Osteoblast (primary cell): ENCODE data around the gene SAXO1. TPM values are rescaled to one million over a fixed set of nuclear protein-coding genes. Genes with fewer than 3 reads are reported as not detected.

Source experiments
- DNase-seq: peaks from one replicate; pipeline ENCODE4 v3.0.0; 2011; ENCODE audit warnings: low spot score, mixed read lengths; ENCODE audit not compliant: insufficient read length; ENCODE audit errors: missing footprints
- H2AFZ ChIP-seq: 2 replicates; pipeline ENCODE4 v1.6.0; 2011; ENCODE audit warnings: mild to moderate bottlenecking, low read length
- H3K27ac ChIP-seq: 2 replicates; pipeline ENCODE4 v1.5.1; 2011; ENCODE audit warnings: mild to moderate bottlenecking, low read depth, low read length, moderate library complexity
- H3K27me3 ChIP-seq: 2 replicates; pipeline ENCODE4 v1.6.0; 2012; ENCODE audit warnings: mild to moderate bottlenecking, control low read depth, inconsistent platforms, low read length, moderate library complexity; ENCODE audit not compliant: insufficient read depth
- H3K36me3 ChIP-seq: 2 replicates; pipeline ENCODE4 v1.5.1; 2011; ENCODE audit warnings: mild to moderate bottlenecking, low read length, control low read depth, moderate library complexity; ENCODE audit not compliant: insufficient read depth
- H3K4me1 ChIP-seq: 2 replicates; pipeline ENCODE4 v1.5.1; 2011; ENCODE audit warnings: mild to moderate bottlenecking, low read length, control low read depth, moderate library complexity; ENCODE audit not compliant: insufficient read depth
- H3K4me2 ChIP-seq: 2 replicates; pipeline ENCODE4 v1.6.0; 2011; ENCODE audit warnings: mild to moderate bottlenecking, low read length; ENCODE audit not compliant: insufficient read depth
- H3K4me3 ChIP-seq: fragments of 200-600 bp; sonication (generic); 3 replicates; pipeline ENCODE4 v1.5.1; 2012; ENCODE audit warnings: mild to moderate bottlenecking, low read length, inconsistent platforms; ENCODE audit not compliant: insufficient read depth
- H3K79me2 ChIP-seq: 2 replicates; pipeline ENCODE4 v1.6.0; 2012; ENCODE audit warnings: mild to moderate bottlenecking, low read length, control low read depth, inconsistent platforms; ENCODE audit not compliant: insufficient read depth
- H3K9me3 ChIP-seq: 2 replicates; pipeline ENCODE4 v1.5.1; 2011; ENCODE audit warnings: low read depth, low read length, control low read depth
- H4K20me1 ChIP-seq: 2 replicates; pipeline ENCODE4 v1.6.0; 2012; ENCODE audit warnings: mild to moderate bottlenecking, low read length, control low read depth; ENCODE audit not compliant: insufficient read depth
- CTCF ChIP-seq: IDR thresholded peaks from 2 replicates; pipeline ENCODE4 v1.5.1; 2011; ENCODE audit warnings: mild to moderate bottlenecking, low read depth, low read length, moderate library complexity; ENCODE audit errors: extremely low read depth
- total RNA-seq: library from RNA; depleted of rRNA; stranded (reverse); fragments of >200 nt; gene quantifications from 2 replicates; pipeline ENCODE4 v1.2.3, GENCODE V29; 2012

Gene SAXO1
- total RNA-seq, 1 donor = under 0.01 TPM

GRCh38 chr9:19020886-19021455, 12.0 kb downstream of the SAXO1 start:
- Histone ChIP-seq H2AFZ (no peak overlapping the region), H3K9me3 (no peaks in the 10 kb centered on the region), H3K27ac (no peak overlapping the region), H3K79me2 (no peaks in the 10 kb centered on the region), H3K4me1 (no peaks in the 10 kb centered on the region), H3K4me3 (no peak overlapping the region), H3K4me2 (no peak overlapping the region), H3K36me3 (no peaks in the 10 kb centered on the region), H4K20me1 (no peaks in the 10 kb centered on the region), H3K27me3 (no peaks in the 10 kb centered on the region)
- no peak for DNase-seq
- no peak for TF ChIP-seq CTCF

- Histone ChIP-seq H3K4me1 (peaks cover 2% of the 10 kb centered on the region), H3K4me2 (no peak overlapping the region), H3K9me3 (no peaks in the 10 kb centered on the region), H4K20me1 (no peaks in the 10 kb centered on the region), H3K27ac (no peak overlapping the region), H2AFZ (peak overlapping the region; percentile 76), H3K79me2 (no peaks in the 10 kb centered on the region), H3K36me3 (no peaks in the 10 kb centered on the region), H3K4me3 (no peak overlapping the region), H3K27me3 (no peaks in the 10 kb centered on the region)
- no peak for DNase-seq
- TF ChIP-seq CTCF = no peak
Observed at GRCh38 chr9:19018201-19018600, 14.8 kb downstream of the SAXO1 start.

- Histone ChIP-seq H3K4me3 (no peak overlapping the region), H3K79me2 (no peaks in the 10 kb centered on the region)
- no peak for TF ChIP-seq CTCF
Observed at GRCh38 chr9:19009391-19009965, 23.5 kb downstream of the SAXO1 start.

GRCh38 chr9:19000133-19000532, 32.9 kb downstream of the SAXO1 start:
- H4K20me1 ChIP-seq = no peaks in the 10 kb centered on the region
- no peaks in the 10 kb centered on the region for H3K79me2 ChIP-seq
- H3K9me3 ChIP-seq = no peaks in the 10 kb centered on the region
- no peaks in the 10 kb centered on the region for H3K27me3 ChIP-seq
- TF ChIP-seq CTCF = no peak
- H3K4me1 ChIP-seq = no peaks in the 10 kb centered on the region
- H2AFZ ChIP-seq = no peak overlapping the region
- no peak overlapping the region for H3K4me2 ChIP-seq
- H3K4me3 ChIP-seq = no peak overlapping the region
- H3K36me3 ChIP-seq = no peaks in the 10 kb centered on the region
- H3K27ac ChIP-seq = no peak overlapping the region
- no peak for DNase-seq

More at GRCh38 chr9:19009391-19009965, 23.5 kb downstream of the SAXO1 start:
- H4K20me1 ChIP-seq = no peaks in the 10 kb centered on the region
- H3K27me3 ChIP-seq = no peaks in the 10 kb centered on the region
- no peak for DNase-seq
- peaks cover 4% of the 10 kb centered on the region for H3K4me1 ChIP-seq
- H3K9me3 ChIP-seq = no peaks in the 10 kb centered on the region
- H2AFZ ChIP-seq = peak overlapping the region; percentile 26
- no peak overlapping the region for H3K27ac ChIP-seq
- no peak overlapping the region for H3K4me2 ChIP-seq
- no peaks in the 10 kb centered on the region for H3K36me3 ChIP-seq
